ENCODE results near the gene APBA2. TPM values are rescaled to one million over a fixed set of nuclear protein-coding genes. Genes with fewer than 3 reads are reported as not detected.

APBA2 gene
- polyA plus RNA-seq, 2 of the 4 experiments (the other 2 are of a cell fraction), result 11.4 to 12.6 TPM

- 77% methylated on average over 14 of the region's 14 CpGs for whole genome bisulfite sequencing (ENCODE audit: missing lambda C conversion rate)
- DNase-seq (ENCODE audit: low read depth in 1 of 2, low spot score in 1 of 2) (no peak), FAIRE-seq (no peak), ATAC-seq (no peak)
- Histone ChIP-seq H3K27ac (no peak overlapping the region), H3K4me1 (no peaks in the 10 kb centered on the region), H3K4me3 (no peak overlapping the region), H3K9me3 (no peaks in the 10 kb centered on the region), H3K4me2 (no peak overlapping the region)
- POLR2A ChIA-PET, result no interaction called here
- CTCF ChIA-PET, result interaction anchor here (0.6 to 1.5 kb wide), 2 partner anchors 43 to 108 kb away, joined by 3 read pairs; no protein-coding TSS in a partner anchor
- TF ChIP-seq NR3C1 (IDR thresholded peaks at IDR 0.05) (no peak), GATA3 (IDR thresholded peaks at IDR 0.05; ENCODE audit: borderline replicate concordance) (no peak), ELK1 (IDR thresholded peaks at IDR 0.05; ENCODE audit: low read depth, low read length) (no peak), MAFK (IDR thresholded peaks at IDR 0.05; ENCODE audit: partially characterized antibody) (no peak), KDM1A (IDR thresholded peaks at IDR 0.05; ENCODE audit: low read depth) (no peak), RARB (CRISPR knock-in tag; IDR thresholded peaks at IDR 0.05) (no peak), NPAS2 (CRISPR knock-in tag; IDR thresholded peaks at IDR 0.05; ENCODE audit: borderline replicate concordance) (no peak), RCOR1 (IDR thresholded peaks at IDR 0.05; ENCODE audit: low read depth, low read length) (no peak), RNF2 (IDR thresholded peaks at IDR 0.05; ENCODE audit: borderline replicate concordance, low read depth) (no peak), BHLHE40 (IDR thresholded peaks at IDR 0.05; ENCODE audit: low read depth, low read length) (no peak), CTCF (IDR thresholded peaks at IDR 0.05) (no peak), POLR2AphosphoS2 (conservative IDR thresholded peaks at IDR 0.05; ENCODE audit: low read length) (no peak), JUN (IDR thresholded peaks at IDR 0.05) (no peak)
These were observed 108.5 kb downstream of the APBA2 start for GRCh38 chr15:28994142-28994830.

- TF ChIP-seq RARB (CRISPR knock-in tag; IDR thresholded peaks at IDR 0.05) (no peak), RNF2 (IDR thresholded peaks at IDR 0.05; ENCODE audit: borderline replicate concordance, low read depth) (no peak), PBX3 (IDR thresholded peaks at IDR 0.05) (no peak), TFCP2L1 (CRISPR knock-in tag; IDR thresholded peaks at IDR 0.05) (no peak), HDAC2 (IDR thresholded peaks at IDR 0.05) (no peak), SREBF2 (IDR thresholded peaks at IDR 0.05) (no peak), HOXA7 (CRISPR knock-in tag; IDR thresholded peaks at IDR 0.05) (no peak), JUNB (IDR thresholded peaks at IDR 0.05) (no peak), HEYL (CRISPR knock-in tag; IDR thresholded peaks at IDR 0.05) (no peak), RAD21 (conservative IDR thresholded peaks at IDR 0.05 in 1 of 2, IDR thresholded peaks at IDR 0.05 in 1 of 2) (no peak), KDM1A (IDR thresholded peaks at IDR 0.05; ENCODE audit: low read depth) (no peak), EHF (CRISPR knock-in tag; IDR thresholded peaks at IDR 0.05) (no peak), POLR2AphosphoS2 (conservative IDR thresholded peaks at IDR 0.05; ENCODE audit: low read length) (no peak), MAFK (IDR thresholded peaks at IDR 0.05; ENCODE audit: partially characterized antibody) (no peak), ZFP36 (IDR thresholded peaks at IDR 0.05; ENCODE audit: borderline replicate concordance, partially characterized antibody) (no peak), REST (IDR thresholded peaks at IDR 0.05) (no peak), NPAS2 (CRISPR knock-in tag; IDR thresholded peaks at IDR 0.05; ENCODE audit: borderline replicate concordance) (no peak), MYC (IDR thresholded peaks at IDR 0.05; ENCODE audit: borderline replicate concordance, low read length) (no peak)
- 83% methylated on average over 13 of the region's 13 CpGs for WGBS (ENCODE audit: missing lambda C conversion rate)
- H3K9me3 ChIP-seq, result no peaks in the 10 kb centered on the region
- no peak for ATAC-seq
- POLR2A ChIA-PET, result no interaction called here
- no peak for DNase-seq (ENCODE audit: low read depth in 1 of 2, low spot score in 1 of 2)
- no peak overlapping the region for H3K4me3 ChIP-seq
- CTCF ChIA-PET, result interaction anchor here (0.6 to 1.5 kb wide), 3 partner anchors 97 to 843 kb away, joined by 3 read pairs; no protein-coding TSS in a partner anchor
- H3K27ac ChIP-seq, result no peak overlapping the region
- no peaks in the 10 kb centered on the region for H3K4me1 ChIP-seq
- no peak overlapping the region for H3K4me2 ChIP-seq
- no peak for FAIRE-seq
These were observed 109.2 kb downstream of the APBA2 start for GRCh38 chr15:28994831-28995596.
